ENCODE data around the gene RHD.
"Not testable (repeated sequence)": the region's sequence is repeated elsewhere in the genome, so short reads cannot be mapped to it uniquely, and the experiment has no call there.

GRCh38 chr1:25312806-25313470, 40.6 kb downstream of the RHD start:
- TF ChIP-seq CTCF (conservative IDR thresholded peaks at IDR 0.05; ENCODE audit: low read depth, low read length); EZH2phosphoT487 (IDR thresholded peaks at IDR 0.05; ENCODE audit: borderline replicate concordance, low read length): not testable (repeated sequence)
